Keratinocyte (primary cell): ENCODE measurements around the gene SLC6A15. TPM values are rescaled to one million over a fixed set of nuclear protein-coding genes. Genes with fewer than 3 reads are reported as not detected.

Experiments
- DNase-seq: peaks from one replicate; pipeline ENCODE4 v3.0.0-alpha.2; 2011; ENCODE audit warnings: low read depth, missing footprints, low spot score
- FAIRE-seq: peaks from 2 replicates; lab custom pipeline; 2011; peaks lifted over from hg19 to GRCh38; lab: Jason Lieb, UNC
- H2AFZ ChIP-seq: 2 replicates; pipeline ENCODE4 v1.6.0; 2012; ENCODE audit warnings: low read length, control low read depth, inconsistent platforms; ENCODE audit not compliant: control insufficient read depth
- H3K27ac ChIP-seq: 2 replicates; pipeline ENCODE4 v1.5.1; 2011; ENCODE audit warnings: low read length; ENCODE audit not compliant: control insufficient read depth, insufficient read depth
- H3K27me3 ChIP-seq: 3 replicates; pipeline ENCODE4 v1.6.0; 2011; ENCODE audit warnings: low read length; ENCODE audit not compliant: control insufficient read depth, insufficient read depth; ENCODE audit errors: extremely low read depth
- H3K36me3 ChIP-seq, 2 experiments: 2 replicates in 1 of 2; 3 replicates in 1 of 2; pipeline ENCODE4 v1.5.1; 2011; ENCODE audit warnings: low read length in 2 of 2, mild to moderate bottlenecking in 1 of 2; ENCODE audit not compliant: control insufficient read depth in 2 of 2, insufficient read depth in 2 of 2; ENCODE audit errors: extremely low read depth in 1 of 2
- H3K4me1 ChIP-seq: 3 replicates; pipeline ENCODE4 v1.5.1; 2011; ENCODE audit warnings: low read length; ENCODE audit not compliant: control insufficient read depth, insufficient read depth; ENCODE audit errors: extremely low read depth
- H3K4me2 ChIP-seq: 3 replicates; pipeline ENCODE4 v1.6.0; 2011; ENCODE audit warnings: low read depth, low read length; ENCODE audit not compliant: control insufficient read depth, insufficient read depth; ENCODE audit errors: extremely low read depth
- H3K4me3 ChIP-seq, 3 experiments: fragments of 200-600 bp in 1 of 3; sonication (generic) in 1 of 3; 2 replicates in 2 of 3; 3 replicates in 1 of 3; pipeline ENCODE4 v1.5.1; 2011 to 2016; ENCODE audit warnings: low read length in 3 of 3, mild to moderate bottlenecking in 3 of 3, control low read depth in 2 of 3, inconsistent platforms in 1 of 3, low read depth in 1 of 3, mixed read lengths in 1 of 3, mixed run types in 1 of 3, moderate library complexity in 1 of 3; ENCODE audit not compliant: control insufficient read depth in 2 of 3, insufficient read depth in 2 of 3; ENCODE audit errors: extremely low read depth in 1 of 3
- H3K79me2 ChIP-seq: 2 replicates; pipeline ENCODE4 v1.6.0; 2012; ENCODE audit warnings: low read length; ENCODE audit not compliant: control insufficient read depth, insufficient read depth
- H3K9ac ChIP-seq: 3 replicates; pipeline ENCODE4 v1.6.0; 2011; ENCODE audit warnings: low read length; ENCODE audit not compliant: control insufficient read depth, insufficient read depth; ENCODE audit errors: extremely low read depth
- H3K9me1 ChIP-seq: 3 replicates; pipeline ENCODE4 v1.6.0; 2011; ENCODE audit warnings: low read length; ENCODE audit not compliant: control insufficient read depth, insufficient read depth; ENCODE audit errors: extremely low read depth
- H3K9me3 ChIP-seq: 2 replicates; pipeline ENCODE4 v1.5.1; 2012; ENCODE audit warnings: low read depth, low read length; ENCODE audit not compliant: control insufficient read depth
- H4K20me1 ChIP-seq: 3 replicates; pipeline ENCODE4 v1.6.0; 2011; ENCODE audit warnings: low read length; ENCODE audit not compliant: control insufficient read depth, insufficient read depth; ENCODE audit errors: extremely low read depth
- EZH2 ChIP-seq: IDR thresholded peaks from one replicate; pipeline ENCODE4 v1.6.1; 2012; ENCODE audit warnings: inconsistent platforms, mild to moderate bottlenecking, low read length, moderate library complexity
- dilution Hi-C: fragments of 300-500 bp; cut with MboI; formaldehyde crosslinking; loops from one replicate; pipeline ENCODE4 v1.7.0; 2020; ENCODE audit warnings: low sequenced_read_pairs; ENCODE audit not compliant: extremely low pct_ligation_motif_present
- polyA plus RNA-seq, 5 experiments: library from polyadenylated mRNA; depleted of rRNA in 3 of 5; stranded (reverse) in 3 of 5; stranded (forward) in 1 of 5; unstranded in 1 of 5; fragments of >200 nt; gene quantifications; 1 replicate in 1 of 5; 2 replicates in 3 of 5; 3 replicates in 1 of 5; pipeline versions ENCODE4 v1.2.1 to v1.2.3, GENCODE V29; 2011 to 2012; ENCODE audit warnings: missing spikeins in 2 of 5, low read depth in 1 of 5, low replicate concordance in 1 of 5
- TF ChIP-seq, protein P1 (sequence below), 3 experiments: IDR thresholded peaks in 1 of 3; conservative IDR thresholded peaks in 1 of 3; optimal IDR thresholded peaks in 1 of 3; 2 replicates in 2 of 3; 3 replicates in 1 of 3; pipeline versions ENCODE3 to v1.5.1; 2011; ENCODE audit warnings: low read length in 3 of 3, mild to moderate bottlenecking in 3 of 3, moderate library complexity in 2 of 3, control low read depth in 1 of 3, inconsistent platforms in 1 of 3; ENCODE audit not compliant: insufficient read depth in 2 of 3; ENCODE audit errors: extremely low read depth in 1 of 3

The SLC6A15 gene
- polyA plus RNA-seq, 1 donor (not counting 4 experiments of a cell fraction or from before 2014, with no cell fraction given), result 18.9 TPM

GRCh38 chr12:84920331-84920730 is 7.7 kb upstream of the SLC6A15 start:
- no peak for DNase-seq
- no peaks in the 10 kb centered on the region for H4K20me1 ChIP-seq
- H3K27ac ChIP-seq, result peak overlapping the region; percentile 54
- no peak overlapping the region for H3K4me3 ChIP-seq
- TF ChIP-seq EZH2, result no peak
- TF ChIP-seq, protein P1, sequence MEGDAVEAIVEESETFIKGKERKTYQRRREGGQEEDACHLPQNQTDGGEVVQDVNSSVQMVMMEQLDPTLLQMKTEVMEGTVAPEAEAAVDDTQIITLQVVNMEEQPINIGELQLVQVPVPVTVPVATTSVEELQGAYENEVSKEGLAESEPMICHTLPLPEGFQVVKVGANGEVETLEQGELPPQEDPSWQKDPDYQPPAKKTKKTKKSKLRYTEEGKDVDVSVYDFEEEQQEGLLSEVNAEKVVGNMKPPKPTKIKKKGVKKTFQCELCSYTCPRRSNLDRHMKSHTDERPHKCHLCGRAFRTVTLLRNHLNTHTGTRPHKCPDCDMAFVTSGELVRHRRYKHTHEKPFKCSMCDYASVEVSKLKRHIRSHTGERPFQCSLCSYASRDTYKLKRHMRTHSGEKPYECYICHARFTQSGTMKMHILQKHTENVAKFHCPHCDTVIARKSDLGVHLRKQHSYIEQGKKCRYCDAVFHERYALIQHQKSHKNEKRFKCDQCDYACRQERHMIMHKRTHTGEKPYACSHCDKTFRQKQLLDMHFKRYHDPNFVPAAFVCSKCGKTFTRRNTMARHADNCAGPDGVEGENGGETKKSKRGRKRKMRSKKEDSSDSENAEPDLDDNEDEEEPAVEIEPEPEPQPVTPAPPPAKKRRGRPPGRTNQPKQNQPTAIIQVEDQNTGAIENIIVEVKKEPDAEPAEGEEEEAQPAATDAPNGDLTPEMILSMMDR (optimal IDR thresholded peaks at IDR 0.05 in 1 of 3, IDR thresholded peaks at IDR 0.05 in 1 of 3, conservative IDR thresholded peaks at IDR 0.05 in 1 of 3; ENCODE audit: extremely low read depth in 1 of 3, insufficient read depth in 2 of 3, low read length in 3 of 3), result no peak
- dilution Hi-C loops, result no loop called here
- no peaks in the 10 kb centered on the region for H3K79me2 ChIP-seq
- peaks cover 22% of the 10 kb centered on the region for H3K4me1 ChIP-seq
- no peaks in the 10 kb centered on the region for H3K27me3 ChIP-seq
- no peak overlapping the region for H3K9ac ChIP-seq
- no peaks in the 10 kb centered on the region for H3K9me3 ChIP-seq
- H3K4me2 ChIP-seq, result peak overlapping the region; percentile 20
- no peaks in the 10 kb centered on the region for H3K36me3 ChIP-seq
- FAIRE-seq, result peak; percentile 90
- no peaks in the 10 kb centered on the region for H3K9me1 ChIP-seq
- no peak overlapping the region for H2AFZ ChIP-seq

- Histone ChIP-seq H3K4me3 (no peak overlapping the region), H3K36me3 (no peaks in the 10 kb centered on the region), H3K9me3 (no peaks in the 10 kb centered on the region), H3K79me2 (no peaks in the 10 kb centered on the region), H3K9me1 (no peaks in the 10 kb centered on the region), H4K20me1 (no peaks in the 10 kb centered on the region), H3K9ac (no peak overlapping the region), H2AFZ (no peak overlapping the region), H3K27me3 (no peaks in the 10 kb centered on the region), H3K27ac (peak overlapping the region; percentile 54), H3K4me2 (no peak overlapping the region), H3K4me1 (peaks cover 18% of the 10 kb centered on the region)
- dilution Hi-C loops, result no loop called here
- DNase-seq, result no peak
- TF ChIP-seq EZH2, result no peak
- TF ChIP-seq, protein P1 (optimal IDR thresholded peaks at IDR 0.05 in 1 of 3, IDR thresholded peaks at IDR 0.05 in 1 of 3, conservative IDR thresholded peaks at IDR 0.05 in 1 of 3; ENCODE audit: extremely low read depth in 1 of 3, insufficient read depth in 2 of 3, low read length in 3 of 3), result no peak
- peak; percentile 52 for FAIRE-seq
These were observed 6.7 kb upstream of the SLC6A15 start for GRCh38 chr12:84919271-84919670.
